HG03520 (cell line): Measurements from ENCODE around the gene HESX1.
A peak's percentile ranks its signal among the peaks of the same experiment; 100 is the strongest.

Source experiments
- ATAC-seq: cut with Tn5 transposase; IDR thresholded peaks from one replicate; pipeline ENCODE4 v1.9.1; 2021; ENCODE audit warnings: mild to moderate bottlenecking, moderate library complexity; ENCODE audit not compliant: unreplicated experiment

The HESX1 gene

DNA sequence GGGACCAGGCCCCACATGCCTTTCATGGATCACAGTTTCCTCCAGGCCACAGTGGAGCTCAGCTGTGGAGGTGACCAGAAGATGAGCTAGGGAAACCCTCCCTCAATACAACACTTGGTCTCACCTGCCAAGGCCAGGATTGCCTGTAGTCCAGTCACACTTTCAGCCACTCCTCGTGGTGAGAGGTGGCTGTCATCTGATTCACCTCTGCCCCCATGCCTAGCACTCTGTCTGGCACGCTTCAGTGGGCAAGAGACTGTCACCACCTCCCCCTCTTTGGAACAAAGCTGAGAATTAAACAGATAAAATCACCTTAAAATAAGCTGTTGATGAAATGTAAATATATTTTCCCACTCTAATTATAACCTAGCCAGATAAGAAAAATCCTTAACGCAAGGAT is 30.7 kb downstream of the HESX1 start:
- no peak for ATAC-seq

GRCh38 chr3:57168151-57168550 is 31.6 kb downstream of the HESX1 start:
- no peak for ATAC-seq

GRCh38 chr3:57166660-57167059 is 33.1 kb downstream of the HESX1 start:
- no peak for ATAC-seq

- no peak for ATAC-seq
Observed at GRCh38 chr3:57165641-57166040, 34.1 kb downstream of the HESX1 start.

DNA sequence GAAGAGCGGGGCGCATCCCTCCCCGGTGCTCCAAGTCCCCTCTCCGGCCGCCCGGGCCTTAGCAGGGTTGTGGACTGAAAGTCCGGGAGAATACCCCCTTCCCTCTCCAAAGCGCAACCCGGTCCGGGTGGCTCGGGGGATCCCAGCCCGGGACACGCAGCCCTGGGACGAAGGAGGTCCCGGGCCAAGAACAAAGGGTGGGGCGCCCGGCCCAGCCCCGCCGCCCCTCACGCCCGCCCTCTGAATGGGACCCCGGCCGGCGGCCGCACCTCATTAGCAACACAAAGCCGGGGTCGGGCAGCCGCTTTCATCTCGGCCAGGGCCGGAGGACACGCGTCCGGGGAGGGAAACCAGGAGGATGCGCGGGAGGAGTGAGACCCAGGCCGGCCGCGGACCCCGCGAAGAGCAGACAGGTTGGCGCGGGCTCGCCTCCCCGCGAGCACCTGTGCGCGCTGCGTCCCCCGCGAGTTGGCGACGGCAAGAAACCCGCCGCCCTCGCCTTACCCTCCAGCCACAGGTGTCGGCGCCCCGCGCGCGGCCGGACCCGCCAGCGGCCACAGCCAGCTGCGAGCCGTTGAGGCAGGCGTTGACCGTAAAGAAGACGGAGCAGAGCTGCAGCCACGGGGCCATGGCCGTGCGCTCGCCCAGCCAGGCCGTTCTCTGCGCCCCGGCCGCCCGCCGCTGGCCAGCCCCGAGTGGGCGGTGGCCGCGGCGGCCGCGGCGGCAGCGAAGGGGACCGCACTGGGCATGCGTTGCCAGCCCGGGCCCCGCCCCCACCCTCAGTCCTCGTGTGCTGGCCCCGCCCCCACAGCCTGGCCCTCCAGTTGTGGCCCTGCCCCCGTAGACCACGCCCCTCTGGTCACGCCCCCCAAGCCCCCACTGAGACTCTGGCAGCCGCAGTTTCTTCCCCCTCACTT is 34.9 kb downstream of the HESX1 start, which contains the start of gene IL17RD:
TSS of gene IL17RD (minus strand) at position 697 of the 917 bp plus-strand sequence. CDS start at position 630, 67 bp downstream.
- peak; percentile 42 for ATAC-seq

DNA sequence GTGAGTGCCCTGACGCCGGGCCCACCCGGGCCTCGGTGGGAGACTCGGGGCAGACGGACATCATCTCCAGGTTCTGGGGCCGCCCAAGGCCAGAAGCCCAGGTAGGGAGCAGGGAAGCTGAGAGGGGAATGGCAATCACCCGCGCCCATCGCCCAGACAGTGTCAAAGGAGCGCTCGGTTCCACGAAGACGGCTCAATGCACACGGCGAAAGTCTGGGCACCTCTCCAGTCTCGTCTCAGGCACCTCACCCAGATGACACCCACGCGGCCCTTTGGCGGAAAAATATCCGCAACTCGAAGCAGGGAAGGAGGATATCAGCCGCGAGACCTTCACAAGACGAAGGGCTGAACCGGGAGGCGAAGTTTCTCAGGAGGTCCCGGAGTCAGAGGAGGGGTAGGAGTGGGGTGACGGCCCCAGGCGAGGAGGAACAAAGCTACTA is 35.5 kb downstream of the HESX1 start:
- ATAC-seq = no peak

DNA sequence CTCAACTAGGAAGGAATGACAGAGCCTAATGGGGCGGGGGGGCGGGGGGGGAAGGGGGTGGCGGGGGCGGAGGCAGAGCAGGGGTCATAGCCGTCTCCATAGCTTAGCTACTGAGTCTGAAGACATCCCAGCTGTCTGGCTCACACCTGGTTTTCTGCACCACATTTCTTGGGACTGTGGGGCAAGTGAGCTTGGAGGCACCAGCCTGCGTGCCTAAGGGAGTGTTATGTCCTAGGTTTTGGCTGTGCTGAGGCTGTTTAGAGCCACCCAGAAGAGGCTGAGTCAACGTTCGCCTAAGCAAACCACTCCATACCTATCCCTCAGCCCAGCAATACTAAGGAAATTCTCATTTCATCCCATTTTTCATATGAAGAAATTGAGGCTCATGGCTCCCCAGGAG is 36.0 kb downstream of the HESX1 start:
- no peak for ATAC-seq

- no peak for ATAC-seq
Observed at GRCh38 chr3:57161915-57162314, 37.9 kb downstream of the HESX1 start.

DNA sequence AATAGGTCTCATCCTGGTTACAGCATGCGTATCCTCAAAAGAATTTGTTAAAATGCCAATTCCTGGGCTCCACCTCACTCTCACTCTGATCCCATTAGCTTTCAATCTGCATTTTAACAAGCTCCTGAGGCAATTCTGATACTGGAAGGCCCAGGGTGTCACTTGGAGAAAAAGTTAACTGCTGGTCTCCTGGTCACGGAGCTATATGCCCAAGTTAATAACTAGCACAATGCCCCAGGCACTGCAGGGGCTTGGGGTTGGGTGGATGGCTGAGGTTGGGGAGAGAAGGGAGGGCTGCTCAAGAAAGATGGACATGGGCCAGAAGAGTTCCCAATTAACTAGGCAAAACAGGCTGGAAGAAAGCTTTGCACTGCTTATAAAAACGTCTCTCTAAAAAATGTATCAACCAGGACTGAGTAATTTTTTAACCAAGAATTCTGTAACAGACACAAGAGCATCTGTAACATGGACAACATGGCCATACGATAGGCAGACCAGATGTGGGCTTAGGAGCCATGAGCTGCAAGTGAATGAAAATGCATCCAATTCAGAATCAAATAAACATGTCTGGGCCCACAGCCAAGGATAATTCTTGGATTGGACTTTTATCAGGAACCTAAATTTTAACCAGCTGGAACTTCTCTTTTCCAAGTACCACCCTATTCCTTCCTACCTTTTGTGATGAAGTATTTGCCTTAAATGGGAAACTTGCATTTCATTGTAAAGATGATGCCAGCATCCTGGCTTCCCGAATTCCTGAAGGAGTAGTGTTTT is 38.8 kb downstream of the HESX1 start:
- ATAC-seq = no peak

DNA sequence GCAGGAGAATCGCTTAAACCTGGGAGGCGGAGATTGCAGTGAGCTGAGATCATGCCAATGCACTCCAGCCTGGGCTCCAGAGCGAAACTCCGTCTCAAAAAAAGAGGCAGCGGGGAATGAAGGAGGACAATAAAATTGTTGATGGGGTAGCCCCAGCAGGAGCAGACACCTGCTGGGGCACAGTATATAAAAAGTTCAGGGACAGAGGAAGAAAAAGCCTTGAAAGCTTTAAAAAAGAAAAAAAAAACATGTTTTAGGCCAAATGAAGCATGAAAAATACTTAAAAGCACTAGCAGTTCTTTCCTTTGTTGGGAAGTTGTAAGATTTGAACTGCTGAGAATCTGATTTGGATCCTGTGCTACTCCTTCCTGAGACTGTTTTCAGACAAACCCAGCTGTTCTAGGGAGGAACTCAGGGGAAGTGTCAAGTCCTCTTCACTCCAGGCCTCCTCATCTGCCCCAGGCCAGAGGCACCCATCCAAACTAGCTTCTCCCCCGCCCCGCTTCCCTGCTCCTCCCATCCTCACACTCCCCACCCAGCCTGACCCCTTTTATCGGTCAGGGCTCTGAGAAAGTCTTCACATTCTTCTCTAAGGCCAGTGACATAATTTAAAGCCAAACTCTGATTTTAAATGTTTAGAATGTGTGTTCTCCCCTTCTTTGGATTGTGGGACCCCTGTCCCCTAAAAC is 39.6 kb downstream of the HESX1 start:
- no peak for ATAC-seq

GRCh38 chr3:57158813-57159738 is 40.7 kb downstream of the HESX1 start:
- no peak for ATAC-seq

DNA sequence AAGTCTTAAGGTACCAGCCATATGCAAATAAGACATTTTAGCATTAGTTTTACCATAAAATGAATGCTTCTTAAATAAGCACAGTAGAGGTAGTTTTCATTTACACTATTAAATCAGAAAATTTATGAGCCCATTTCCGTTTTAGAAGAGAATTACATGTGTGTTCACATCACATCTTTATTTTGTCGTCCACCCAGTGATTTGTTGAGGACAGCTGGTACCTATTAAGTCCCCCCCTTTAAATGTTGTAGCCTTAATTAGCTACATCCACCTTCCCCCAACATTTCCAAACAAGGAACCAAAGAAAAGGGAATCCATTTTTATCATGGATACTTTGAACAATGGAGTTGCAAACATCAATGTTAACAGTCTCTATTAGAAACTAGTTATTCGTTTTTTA is 41.5 kb downstream of the HESX1 start:
- ATAC-seq = no peak

GRCh38 chr3:57157545-57157944 is 42.2 kb downstream of the HESX1 start:
- ATAC-seq = no peak

- ATAC-seq = no peak
Observed at GRCh38 chr3:57155310-57155643, 44.5 kb downstream of the HESX1 start.

DNA sequence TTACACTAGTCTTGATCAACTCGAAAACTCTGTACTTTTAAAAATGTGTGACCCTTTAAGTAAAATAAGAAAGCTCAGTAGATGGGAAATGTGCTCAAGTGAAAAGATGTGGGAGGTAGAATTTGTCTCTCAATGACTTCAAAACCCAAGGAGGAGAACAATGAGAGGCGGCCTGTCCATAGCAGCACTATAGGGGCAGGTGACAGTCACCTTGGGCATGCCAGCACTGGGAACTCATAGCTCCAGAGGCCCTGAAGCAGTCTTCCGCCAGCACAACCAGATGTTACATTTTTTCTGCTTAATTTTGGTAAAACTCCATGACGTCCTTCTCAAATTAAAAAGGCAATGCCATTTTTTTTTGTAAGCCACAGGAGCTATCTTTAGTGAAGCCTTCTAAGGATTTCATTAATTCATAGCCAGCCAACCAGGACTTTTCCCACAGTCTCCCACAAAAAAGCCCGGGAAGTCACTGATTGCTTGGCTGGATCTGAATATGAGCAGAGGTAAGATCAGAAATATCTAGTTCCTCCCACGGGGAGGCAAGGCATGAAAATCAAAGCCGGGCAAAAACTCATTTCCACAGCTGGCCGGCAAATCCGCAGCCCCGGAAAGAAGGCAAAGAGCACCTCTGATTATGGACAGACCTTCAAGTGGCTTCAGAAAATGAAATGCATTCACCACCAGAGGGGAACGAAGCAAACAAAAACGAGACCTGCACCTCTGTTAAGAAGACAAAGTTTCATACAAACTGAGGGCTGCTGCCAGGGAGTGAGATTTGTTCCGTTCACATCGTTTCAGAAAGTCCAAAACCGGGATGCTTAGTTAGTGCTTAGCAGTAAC is 45.1 kb downstream of the HESX1 start:
- ATAC-seq = no peak

- no peak for ATAC-seq
Observed at GRCh38 chr3:57152151-57153143, 47.3 kb downstream of the HESX1 start.

- ATAC-seq = no peak
Observed at GRCh38 chr3:57151749-57152148, 48.0 kb downstream of the HESX1 start.

- ATAC-seq = no peak
Observed at GRCh38 chr3:57151021-57151449, 48.7 kb downstream of the HESX1 start.
